Endodermal cell (in vitro differentiated cells): ENCODE results near the gene ADGRB3. TPM values are rescaled to one million over a fixed set of nuclear protein-coding genes. Genes with fewer than 3 reads are reported as not detected.
"Not testable (repeated sequence)": the region's sequence is repeated elsewhere in the genome, so short reads cannot be mapped to it uniquely, and the experiment has no call there.

Source experiments
- DNase-seq: peaks from one replicate; pipeline ENCODE4 v3.0.0-alpha.2; 2017
- H3K27ac ChIP-seq: 2 replicates; pipeline ENCODE4 v1.5.1; 2013; ENCODE audit warnings: mild to moderate bottlenecking, low read depth, low read length, moderate library complexity
- H3K27me3 ChIP-seq: 2 replicates; pipeline ENCODE4 v1.6.1; 2013; ENCODE audit warnings: mild to moderate bottlenecking, low read length, moderate library complexity; ENCODE audit not compliant: insufficient read depth, control insufficient read depth, poor library complexity, severe bottlenecking
- H3K36me3 ChIP-seq: 2 replicates; pipeline ENCODE4 v1.7.0; 2013; ENCODE audit warnings: mild to moderate bottlenecking, low read length, moderate library complexity; ENCODE audit not compliant: control insufficient read depth, insufficient read depth
- H3K4me1 ChIP-seq: one replicate; pipeline ENCODE4 v1.7.0; 2013; ENCODE audit warnings: low read length; ENCODE audit not compliant: control insufficient read depth, insufficient read depth
- H3K4me3 ChIP-seq: 2 replicates; pipeline ENCODE4 v1.5.1; 2013; ENCODE audit warnings: mild to moderate bottlenecking, low read length, moderate library complexity
- H3K9ac ChIP-seq: 2 replicates; pipeline ENCODE4 v1.6.1; 2013; ENCODE audit warnings: mild to moderate bottlenecking, low read length, moderate library complexity; ENCODE audit not compliant: poor library complexity, severe bottlenecking; ENCODE audit errors: extremely low read depth
- H3K9me3 ChIP-seq: 2 replicates; pipeline ENCODE4 v1.6.1; 2013; ENCODE audit warnings: mild to moderate bottlenecking, low read length, moderate library complexity; ENCODE audit not compliant: control insufficient read depth
- H3K27ac Mint-ChIP-seq: 2 replicates; pipeline ENCODE4 v1.8.0; 2020; ENCODE audit warnings: mixed read lengths
- H3K27me3 Mint-ChIP-seq: 2 replicates; pipeline ENCODE4 v1.8.0; 2021; ENCODE audit warnings: mild to moderate bottlenecking, mixed read lengths; ENCODE audit not compliant: insufficient read depth
- H3K36me3 Mint-ChIP-seq: 2 replicates; pipeline ENCODE4 v1.8.0; 2020; ENCODE audit warnings: low read depth, mixed read lengths
- H3K4me1 Mint-ChIP-seq: 2 replicates; pipeline ENCODE4 v1.8.0; 2020; ENCODE audit warnings: mixed read lengths
- H3K4me3 Mint-ChIP-seq: 2 replicates; pipeline ENCODE4 v1.8.0; 2020; ENCODE audit warnings: mild to moderate bottlenecking, moderate library complexity, mixed read lengths
- H3K9me3 Mint-ChIP-seq: 2 replicates; pipeline ENCODE4 v1.8.0; 2020; ENCODE audit warnings: mild to moderate bottlenecking, mixed read lengths
- CTCF ChIP-seq: fragments of 200-600 bp; sonication (generic); conservative IDR thresholded peaks from 2 replicates; pipeline ENCODE4 v1.5.0; 2021; ENCODE audit warnings: antibody characterized with exemption, mild to moderate bottlenecking
- WGBS, 2 experiments: methylation state at CpG; one replicate each; pipeline versions ENCODE4 v1.1.5 to v1.1.7; 2013; ENCODE audit warnings: missing lambda C conversion rate in 2 of 2, mixed read lengths in 1 of 2; ENCODE audit not compliant: insufficient coverage in 1 of 2, insufficient read length in 1 of 2; 5-methylcytosine and 5-hydroxymethylcytosine counted together
- total RNA-seq, 2 donors: library from RNA; stranded (reverse); fragmentation: NEBNext Ultra II Directional in 1 of 2; extraction: Animal tissue kit (Norgen Biotek cat#: 25700) in 1 of 2; gene quantifications; 2 replicates in 1 of 2; 3 replicates in 1 of 2; pipeline ENCODE4 v1.2.1, GENCODE V29; 2021

ADGRB3 gene
- total RNA-seq, 2 donors from 2014 or later: 0.33 to 1.3 TPM

- Histone ChIP-seq H3K9me3 (no peaks in the 10 kb centered on the region), H3K9ac (no peak overlapping the region), H3K27ac (no peak overlapping the region), H3K27me3 (no peaks in the 10 kb centered on the region), H3K4me1 (no peaks in the 10 kb centered on the region), H3K4me3 (no peak overlapping the region), H3K36me3 (no peaks in the 10 kb centered on the region)
- Mint-ChIP-seq H3K27ac (no peak overlapping the region), H3K9me3 (no peaks in the 10 kb centered on the region), H3K27me3 (no peaks in the 10 kb centered on the region), H3K4me1 (no peaks in the 10 kb centered on the region), H3K4me3 (no peak overlapping the region), H3K36me3 (no peaks in the 10 kb centered on the region)
- TF ChIP-seq CTCF: no peak
- 80 to 100% methylated on average over 1 of the region's 1 CpG for WGBS, 2 experiments
- DNase-seq: no peak
Measured at GRCh38 chr6:68747110-68747790, 112.2 kb downstream of the ADGRB3 start.

- H3K27ac Mint-ChIP-seq, H3K36me3 ChIP-seq, H3K27me3 ChIP-seq, H3K27ac ChIP-seq, H3K4me1 ChIP-seq, H3K4me1 Mint-ChIP-seq, DNase-seq, H3K4me3 Mint-ChIP-seq, H3K36me3 Mint-ChIP-seq, H3K27me3 Mint-ChIP-seq, H3K9me3 Mint-ChIP-seq, H3K9me3 ChIP-seq, H3K4me3 ChIP-seq, H3K9ac ChIP-seq: not testable (repeated sequence)
- 91 to 100% methylated on average over 1 to 3 of the region's 3 CpGs for WGBS, 2 experiments
Measured at GRCh38 chr6:68747832-68748231, 112.8 kb downstream of the ADGRB3 start.

GRCh38 chr6:68754681-68755213 is 119.7 kb downstream of the ADGRB3 start:
- no peak for TF ChIP-seq CTCF
- Histone ChIP-seq H3K27me3 (no peaks in the 10 kb centered on the region), H3K9me3 (no peaks in the 10 kb centered on the region), H3K4me3 (no peak overlapping the region), H3K27ac (no peak overlapping the region), H3K4me1 (no peaks in the 10 kb centered on the region), H3K36me3 (no peaks in the 10 kb centered on the region), H3K9ac (no peak overlapping the region)
- H3K4me3 Mint-ChIP-seq: no peak overlapping the region
- H3K27ac Mint-ChIP-seq: no peak overlapping the region
- no peaks in the 10 kb centered on the region for H3K4me1 Mint-ChIP-seq
- no peaks in the 10 kb centered on the region for H3K36me3 Mint-ChIP-seq
- no peaks in the 10 kb centered on the region for H3K27me3 Mint-ChIP-seq
- no peak for DNase-seq
- H3K9me3 Mint-ChIP-seq: no peaks in the 10 kb centered on the region
